ELF-1 (cell line): Measurements from ENCODE around the gene FBN3.
A peak's percentile ranks its signal among the peaks of the same experiment; 100 is the strongest.

Experiments used
- DNase-seq: peaks from one replicate; pipeline ENCODE4 v3.0.0-alpha.2; 2016; ENCODE audit warnings: low read depth, low spot score

Gene FBN3

DNA sequence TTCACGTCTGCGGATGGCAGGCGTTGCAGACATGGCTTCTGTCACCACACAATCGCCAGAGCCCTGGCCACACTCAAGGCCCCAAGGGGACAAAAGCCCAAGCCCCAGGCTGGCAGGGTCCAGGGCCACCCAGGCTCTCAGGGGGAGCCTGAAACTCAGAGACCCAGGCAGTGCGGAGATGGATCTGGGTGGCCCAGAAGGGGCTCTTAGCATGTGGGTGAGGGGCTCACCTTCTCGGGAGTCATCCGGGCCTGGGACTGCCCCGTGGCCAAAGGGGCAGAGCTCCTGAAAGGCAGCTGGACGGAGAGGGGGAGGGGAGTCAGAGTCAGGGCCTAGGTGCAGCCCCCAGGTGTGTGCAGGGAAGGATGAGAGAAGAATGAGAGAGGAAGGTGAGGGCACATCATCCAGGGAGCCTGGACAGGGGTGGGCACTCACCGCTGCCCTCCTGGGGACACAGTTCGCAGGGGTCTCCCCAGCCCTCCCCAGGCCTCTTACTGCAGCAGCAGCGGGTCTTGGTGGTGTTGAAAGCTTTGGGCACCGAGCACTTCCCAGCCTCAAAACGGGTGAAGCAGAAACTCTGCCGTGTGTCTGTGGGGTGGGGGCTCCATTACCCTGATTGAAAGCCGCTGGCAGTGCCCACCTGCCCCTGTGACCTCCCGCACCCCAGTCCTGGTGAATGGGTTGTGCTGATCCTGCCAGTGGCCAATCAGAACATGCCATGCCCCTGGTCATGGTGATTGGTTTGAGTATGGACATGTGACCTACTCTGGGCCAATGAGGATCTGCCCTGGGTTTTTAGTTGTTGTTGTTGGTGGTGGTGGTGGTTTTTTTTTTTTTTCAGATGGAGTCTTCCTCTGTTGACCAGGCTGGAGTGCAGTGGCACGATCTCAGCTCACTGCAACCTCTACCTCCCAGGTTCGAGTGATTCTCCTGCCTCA lies 59.5 kb downstream of the FBN3 start:
- no peak for DNase-seq

DNA sequence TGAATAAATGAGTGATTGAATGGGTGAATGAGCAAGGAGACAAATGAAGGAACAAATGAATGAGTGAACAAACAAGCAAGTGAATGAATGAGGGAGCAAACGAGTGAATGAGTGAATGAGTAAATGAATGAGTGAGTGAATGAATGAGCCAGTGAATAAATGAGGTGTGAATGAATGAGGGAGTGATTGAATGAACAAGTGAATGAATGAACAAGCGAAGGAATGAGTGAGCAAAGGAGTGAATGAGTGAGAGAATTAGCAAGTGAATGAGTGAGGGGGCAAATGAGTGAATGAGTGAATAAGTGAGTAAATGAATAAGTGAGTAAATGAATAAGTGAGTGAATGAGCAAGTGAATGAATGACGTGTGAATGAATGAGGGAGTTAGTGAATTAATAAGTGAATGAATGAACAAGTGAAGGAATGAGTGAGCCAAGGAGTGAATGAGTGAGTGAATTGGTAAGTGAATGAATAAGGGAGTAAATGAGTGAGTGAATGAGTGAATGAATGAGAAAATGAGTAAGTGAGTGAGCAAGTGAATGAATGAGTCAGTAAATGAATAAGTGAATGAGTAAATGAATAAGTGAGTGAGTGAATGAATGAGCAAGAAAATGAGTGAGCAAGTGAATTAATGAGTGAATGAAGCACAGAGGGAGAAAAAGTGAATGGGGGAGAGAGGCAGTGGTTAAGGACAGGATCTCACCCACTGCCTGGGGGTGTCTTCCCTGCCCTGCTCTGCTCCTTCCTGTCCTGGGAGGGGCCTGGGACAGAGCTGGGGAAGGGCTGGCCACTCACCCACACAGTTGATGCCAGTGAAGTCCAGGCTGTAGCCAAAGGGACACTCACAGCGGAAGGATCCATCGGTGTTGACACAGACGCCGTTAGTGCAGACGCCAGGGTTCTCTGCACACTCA lies 60.4 kb downstream of the FBN3 start:
- no peak for DNase-seq

DNA sequence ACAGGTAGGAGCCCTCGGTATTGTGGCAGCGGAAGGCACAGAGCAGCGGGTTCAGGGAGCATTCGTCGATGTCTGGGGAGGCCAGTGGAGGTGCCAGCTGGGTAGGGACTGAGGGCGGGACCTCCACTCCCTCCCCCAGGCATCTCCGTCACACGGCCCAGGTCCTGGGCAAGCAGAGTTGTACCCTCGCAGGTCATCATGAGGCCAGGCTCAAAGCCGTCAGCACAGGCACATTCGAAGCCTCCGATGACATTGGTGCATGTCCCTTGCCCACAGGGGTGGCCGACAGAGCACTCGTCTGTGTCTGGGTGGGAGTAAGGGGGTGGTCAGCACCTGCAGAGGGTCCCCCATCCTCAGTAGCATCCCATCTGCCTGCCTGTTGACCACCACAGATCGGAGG lies 61.5 kb downstream of the FBN3 start:
- no peak for DNase-seq

DNA sequence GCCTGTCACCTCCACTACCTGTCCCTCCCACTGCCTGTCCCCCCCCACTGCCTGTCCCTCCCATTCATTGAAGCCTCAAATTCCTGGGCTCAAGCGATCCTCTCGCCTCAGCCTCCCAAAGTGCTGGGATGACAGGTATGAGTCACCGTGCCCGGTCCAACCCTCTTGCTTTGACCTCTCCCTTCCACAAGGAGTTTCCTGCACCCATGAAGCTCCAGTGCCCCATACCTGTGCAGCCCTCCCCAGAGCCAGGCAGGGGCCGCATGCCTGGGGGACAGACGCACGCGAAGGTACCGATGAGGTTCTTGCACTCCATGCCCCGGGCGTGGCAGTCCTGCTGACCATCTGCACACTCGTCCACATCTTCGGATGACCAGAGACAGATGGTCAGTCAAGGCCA lies 62.5 kb downstream of the FBN3 start:
- DNase-seq = no peak

DNA sequence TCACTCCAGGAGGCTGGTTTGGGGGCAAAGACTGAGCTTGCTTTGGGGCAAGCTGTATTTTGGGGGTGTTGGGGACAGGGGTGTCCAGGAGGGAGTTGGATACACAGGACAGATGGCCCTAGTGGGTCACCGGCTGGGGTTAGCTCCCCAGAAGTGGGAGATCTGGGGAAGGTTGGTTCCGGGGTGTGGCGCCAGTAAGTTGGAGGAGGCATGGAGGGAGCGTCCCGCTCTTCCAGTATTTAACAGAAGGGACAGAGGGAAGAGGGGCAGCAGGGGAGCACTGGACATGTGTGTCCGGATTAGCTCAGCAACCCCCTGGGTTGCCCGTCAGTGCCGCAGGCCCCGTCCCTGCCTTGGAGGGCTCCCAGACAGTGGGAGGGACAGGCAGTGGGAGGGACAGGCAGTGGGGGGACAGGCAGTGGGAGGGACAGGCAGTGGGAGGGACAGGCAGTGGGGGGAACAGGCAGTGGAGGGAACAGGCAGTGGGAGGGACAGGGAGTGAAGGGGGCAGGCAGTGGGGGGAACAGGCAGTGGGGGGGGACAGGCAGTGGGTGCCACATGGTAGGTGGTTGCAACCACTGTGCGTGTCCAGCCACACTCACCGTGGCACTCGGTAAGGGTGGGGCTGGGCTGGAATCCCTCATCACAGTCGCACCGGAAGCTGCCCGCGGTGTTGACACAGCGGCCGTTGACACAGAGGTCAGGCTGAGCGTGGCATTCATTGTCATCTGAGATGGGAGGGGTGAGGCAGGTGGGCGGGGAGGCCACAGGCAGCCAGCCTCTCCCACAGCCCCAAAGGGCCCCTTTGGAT lies 63.6 kb downstream of the FBN3 start:
- DNase-seq = peak; percentile 66

DNA sequence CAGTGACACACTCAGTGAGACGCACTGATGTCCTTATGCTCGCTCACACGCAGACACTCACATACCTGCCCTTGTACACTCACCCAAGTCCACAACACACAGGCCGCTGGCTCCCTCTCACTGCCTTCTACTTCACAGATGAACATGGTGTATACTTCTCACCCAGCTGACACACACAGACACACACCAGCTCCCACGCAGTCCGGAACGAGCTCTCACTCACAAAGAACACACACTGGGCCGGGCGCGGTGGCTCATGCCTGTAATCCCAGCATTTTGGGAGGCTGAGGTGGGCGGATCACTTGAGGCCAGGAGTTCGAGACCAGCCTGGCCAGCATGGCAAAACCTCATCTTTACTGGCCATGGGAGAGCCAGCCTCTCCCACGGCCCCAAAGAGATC lies 65.2 kb downstream of the FBN3 start:
- DNase-seq = no peak

DNA sequence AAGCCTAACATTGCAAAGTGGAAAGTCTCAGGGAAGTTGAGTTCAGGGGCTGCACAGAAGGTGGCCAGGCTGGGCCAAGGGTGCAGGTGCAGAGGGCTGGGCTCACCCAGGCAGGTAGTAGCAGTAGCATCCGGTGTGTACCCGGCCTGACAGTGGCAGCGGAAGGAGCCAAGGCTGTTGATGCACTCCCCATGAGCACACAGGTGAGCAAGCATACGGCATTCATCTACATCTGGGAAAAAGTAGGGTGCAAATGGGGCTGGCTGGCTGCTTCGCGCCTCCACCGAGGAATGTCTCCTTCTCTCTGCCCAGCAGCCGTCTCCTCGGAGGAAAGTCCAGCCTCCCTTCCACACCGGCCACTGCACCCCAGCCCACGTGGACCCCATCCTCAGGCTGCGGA lies 66.3 kb downstream of the FBN3 start:
- no peak for DNase-seq

DNA sequence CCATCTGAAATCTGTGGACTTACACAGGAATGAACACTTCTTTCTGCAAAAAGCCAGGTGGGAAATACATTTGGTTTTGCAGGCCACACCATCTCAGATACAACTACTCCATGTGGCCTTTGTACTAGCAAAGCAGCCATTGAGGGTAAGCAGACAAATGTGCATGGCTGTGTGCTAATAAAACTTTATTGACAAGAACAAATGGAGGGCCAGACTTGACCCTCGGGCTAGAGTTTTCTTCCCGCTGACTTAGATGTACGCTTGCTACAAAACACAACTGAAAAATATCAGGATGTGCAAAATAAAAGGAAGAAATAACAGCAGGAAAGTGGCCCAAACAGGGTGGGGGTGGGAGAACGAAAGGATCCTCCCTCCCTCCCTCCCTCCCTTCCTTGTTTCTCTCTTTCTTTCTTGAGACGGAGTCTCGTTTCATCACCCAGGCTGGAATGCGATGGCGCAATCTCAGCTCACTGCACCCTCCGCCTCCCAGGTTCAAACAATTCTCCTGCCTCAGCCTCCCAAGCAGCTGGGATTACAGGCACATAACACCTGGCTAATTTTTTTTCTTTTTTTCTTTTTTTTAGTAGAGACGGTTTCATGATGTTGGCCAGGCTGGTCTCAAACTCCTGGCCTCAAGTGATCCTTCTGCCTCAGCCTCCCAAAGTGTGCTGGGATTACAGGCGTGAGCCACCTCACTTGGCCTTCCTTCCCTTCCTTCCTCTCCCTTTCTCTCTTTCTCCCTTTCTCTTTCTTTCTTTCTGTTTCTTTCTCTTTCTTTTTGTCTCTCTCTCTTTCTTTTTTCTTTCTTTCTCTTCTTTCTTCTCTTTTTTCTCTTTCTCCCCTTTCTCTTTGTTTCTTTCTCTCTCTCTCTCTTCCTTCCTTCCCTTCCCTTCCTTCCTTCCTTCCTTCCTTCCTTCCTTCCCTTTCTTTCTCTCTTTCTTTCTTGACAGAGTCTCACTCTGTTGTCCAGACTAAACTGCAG lies 67.5 kb downstream of the FBN3 start:
- peak; percentile 59 for DNase-seq

DNA sequence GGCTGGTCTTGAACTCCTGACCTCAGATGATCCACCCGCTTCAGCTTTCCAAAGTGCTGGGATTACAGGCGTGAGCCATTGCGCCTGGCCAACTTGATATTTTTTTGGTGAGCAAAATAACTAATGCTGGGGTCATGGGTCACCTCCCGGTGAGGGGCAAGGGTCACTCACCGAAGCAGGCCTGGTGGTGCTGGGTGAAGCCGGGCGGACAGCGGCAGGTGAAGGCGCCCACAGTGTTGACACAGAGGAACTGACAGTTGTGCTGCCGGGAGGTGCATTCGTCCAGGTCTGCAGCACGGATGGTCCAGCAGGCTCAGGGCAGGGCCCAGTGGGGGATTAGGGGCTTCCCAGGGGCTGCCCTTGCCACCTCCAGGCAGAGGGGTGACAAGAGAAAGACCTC lies 68.6 kb downstream of the FBN3 start:
- DNase-seq = no peak

DNA sequence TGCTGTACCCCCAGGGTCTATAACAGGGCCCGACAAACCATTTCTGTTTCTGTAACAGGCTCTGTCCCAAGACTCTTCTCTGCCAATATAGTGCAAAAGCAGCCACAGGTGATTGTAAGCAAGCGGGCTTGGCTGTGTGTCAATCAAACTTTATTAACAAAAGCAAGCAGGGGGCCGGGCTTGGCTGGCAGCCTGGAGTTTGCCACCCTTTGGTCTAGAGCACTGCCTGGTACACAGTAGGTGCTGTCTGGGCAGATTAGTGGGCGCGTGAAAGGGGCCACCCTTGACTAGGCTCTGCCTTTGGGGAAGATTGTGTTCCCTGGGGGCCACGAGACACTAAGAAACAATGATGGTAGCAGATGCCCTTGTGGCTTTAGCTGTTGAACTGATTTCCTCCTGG lies 69.4 kb downstream of the FBN3 start:
- DNase-seq = no peak

DNA sequence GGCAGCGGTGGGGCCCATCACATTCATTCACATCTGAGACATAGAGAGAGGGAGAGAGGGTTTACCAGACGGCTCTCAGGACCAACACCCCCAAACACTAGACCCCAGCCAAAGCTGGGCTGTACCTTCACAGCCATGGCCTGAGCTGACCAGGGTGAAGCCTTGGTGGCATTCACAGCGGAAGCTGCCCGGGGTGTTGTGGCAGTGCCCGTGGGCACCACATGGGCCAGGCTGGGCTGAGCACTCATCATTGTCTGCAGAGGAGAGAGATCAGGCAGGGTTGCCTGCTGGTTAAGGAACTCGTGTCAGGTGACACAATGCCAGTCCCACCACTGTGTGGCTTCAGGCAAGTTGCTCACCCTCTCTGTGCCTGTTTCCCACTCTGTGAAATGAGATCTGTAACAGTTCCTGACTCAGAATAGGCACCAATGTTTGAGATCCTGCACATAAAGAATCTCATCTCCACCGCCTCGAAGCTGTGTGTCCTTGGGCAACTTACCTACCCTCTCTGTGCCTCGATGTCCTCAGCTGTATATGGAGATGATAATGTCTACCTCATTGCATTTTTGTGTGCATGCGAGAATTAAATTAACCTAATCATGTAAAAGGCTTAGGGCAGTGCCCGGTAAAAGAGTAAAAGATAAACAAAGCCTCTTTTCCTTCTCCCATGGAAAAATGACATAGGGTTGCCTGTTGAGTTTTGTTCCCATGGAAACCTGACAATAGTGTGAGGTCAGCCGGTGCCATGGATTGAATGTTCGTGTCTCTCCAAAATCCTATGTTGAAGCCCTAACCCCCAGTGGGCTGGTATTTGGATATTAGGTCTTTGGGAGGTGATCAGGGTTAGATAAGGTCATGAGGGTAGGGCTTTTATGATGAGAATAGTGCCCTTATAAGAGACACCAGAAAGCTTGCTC lies 74.0 kb downstream of the FBN3 start:
- no peak for DNase-seq

DNA sequence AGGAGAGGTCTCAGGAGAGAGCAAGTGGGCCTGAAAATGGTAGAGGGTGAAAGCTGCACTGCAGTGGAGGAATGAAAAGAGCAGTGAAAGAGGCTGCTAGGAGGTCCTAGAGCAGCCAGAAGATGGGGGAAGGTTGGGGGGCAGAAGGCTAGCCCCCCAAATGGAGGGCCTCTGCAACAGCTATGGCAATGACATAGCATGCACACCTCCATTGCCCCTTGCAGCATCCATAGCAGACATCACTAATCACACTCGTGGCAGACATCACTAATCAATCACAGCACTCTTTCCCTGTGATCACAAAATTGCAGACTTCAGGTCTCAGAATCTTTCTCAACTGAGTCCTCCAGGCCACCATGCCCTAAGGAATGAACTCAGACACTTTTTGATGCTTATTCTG lies 74.9 kb downstream of the FBN3 start:
- DNase-seq = no peak

DNA sequence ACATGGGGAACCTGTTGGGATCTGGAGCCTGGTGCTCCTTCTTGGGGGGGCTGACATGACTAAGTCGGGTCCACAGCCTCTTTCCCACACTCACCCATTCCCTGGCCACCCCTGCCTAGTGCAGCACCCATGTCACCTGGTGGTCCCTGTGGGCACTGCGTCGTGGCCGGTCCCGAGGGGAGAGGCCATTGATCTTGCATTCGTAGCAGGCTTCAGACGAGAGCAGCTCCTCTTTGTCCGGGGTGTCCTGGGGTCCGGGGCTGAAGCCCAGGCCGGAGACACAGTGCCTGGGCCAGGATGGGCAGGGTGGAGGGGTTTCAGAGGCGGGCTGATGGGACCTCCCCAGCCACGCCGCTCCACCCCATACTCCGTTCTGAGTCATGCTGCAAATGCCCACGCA lies 77.5 kb downstream of the FBN3 start:
- DNase-seq = no peak

DNA sequence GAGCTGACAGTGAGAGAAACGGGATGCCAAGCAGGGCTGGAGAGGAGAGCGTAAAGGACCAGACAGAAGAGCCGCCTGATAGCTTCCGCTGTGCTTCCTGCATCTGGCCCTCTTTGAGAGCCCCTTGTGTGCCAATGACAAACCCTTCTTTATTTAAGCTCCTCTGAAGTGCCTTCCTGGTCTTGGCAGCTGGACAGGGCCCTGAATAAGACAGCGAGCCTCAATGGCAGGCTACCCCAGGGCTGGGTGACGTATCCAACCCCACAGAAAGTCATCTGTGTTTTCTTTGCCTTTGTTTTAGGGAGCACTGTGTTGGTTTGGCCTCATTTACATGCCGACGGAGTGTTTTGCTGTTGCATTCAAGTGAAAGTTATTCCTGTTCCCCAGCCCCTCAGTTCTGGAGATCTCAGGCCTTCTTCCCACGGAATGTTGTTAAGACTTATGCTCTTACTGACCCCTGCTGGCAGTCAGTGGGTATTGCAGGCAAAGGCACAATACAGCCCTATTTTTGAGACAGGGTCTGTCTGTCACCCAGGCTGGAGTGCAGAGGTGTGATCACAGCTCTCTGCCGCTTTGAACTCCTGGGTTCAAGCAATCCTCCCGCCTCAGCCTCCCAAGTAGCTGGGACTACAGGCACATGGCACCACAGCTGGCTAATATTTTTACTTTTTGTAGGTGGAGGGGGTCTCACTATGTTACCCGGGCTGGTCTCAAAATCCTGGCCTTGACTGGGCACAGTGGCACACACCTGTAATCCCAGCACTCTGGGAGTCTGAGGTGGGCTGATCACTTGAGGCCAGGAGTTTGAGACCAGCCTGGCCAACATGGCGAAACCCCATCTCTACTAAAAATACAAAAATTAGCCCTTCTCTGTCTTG lies 80.1 kb downstream of the FBN3 start:
- DNase-seq = peak; percentile 84

DNA sequence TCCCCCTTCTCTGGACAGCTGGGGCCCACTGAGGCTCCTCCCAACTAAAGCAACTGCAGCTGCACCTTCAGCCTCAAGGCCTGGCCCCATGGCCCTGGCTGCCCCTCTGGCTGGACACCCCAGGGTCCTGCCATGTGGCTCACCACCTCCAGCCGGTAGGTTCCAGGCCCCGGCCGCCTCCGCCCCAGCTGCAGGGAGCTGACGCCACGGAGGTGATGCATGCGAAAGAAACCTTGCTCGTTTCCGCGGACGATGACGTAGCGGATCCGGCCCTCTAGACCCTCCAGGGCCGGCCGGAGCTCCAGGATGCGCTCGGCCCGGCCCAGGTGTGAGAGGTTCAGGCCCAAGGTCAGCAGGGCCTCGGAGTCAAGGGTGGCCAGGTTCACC lies 83.5 kb downstream of the FBN3 start:
- no peak for DNase-seq

DNA sequence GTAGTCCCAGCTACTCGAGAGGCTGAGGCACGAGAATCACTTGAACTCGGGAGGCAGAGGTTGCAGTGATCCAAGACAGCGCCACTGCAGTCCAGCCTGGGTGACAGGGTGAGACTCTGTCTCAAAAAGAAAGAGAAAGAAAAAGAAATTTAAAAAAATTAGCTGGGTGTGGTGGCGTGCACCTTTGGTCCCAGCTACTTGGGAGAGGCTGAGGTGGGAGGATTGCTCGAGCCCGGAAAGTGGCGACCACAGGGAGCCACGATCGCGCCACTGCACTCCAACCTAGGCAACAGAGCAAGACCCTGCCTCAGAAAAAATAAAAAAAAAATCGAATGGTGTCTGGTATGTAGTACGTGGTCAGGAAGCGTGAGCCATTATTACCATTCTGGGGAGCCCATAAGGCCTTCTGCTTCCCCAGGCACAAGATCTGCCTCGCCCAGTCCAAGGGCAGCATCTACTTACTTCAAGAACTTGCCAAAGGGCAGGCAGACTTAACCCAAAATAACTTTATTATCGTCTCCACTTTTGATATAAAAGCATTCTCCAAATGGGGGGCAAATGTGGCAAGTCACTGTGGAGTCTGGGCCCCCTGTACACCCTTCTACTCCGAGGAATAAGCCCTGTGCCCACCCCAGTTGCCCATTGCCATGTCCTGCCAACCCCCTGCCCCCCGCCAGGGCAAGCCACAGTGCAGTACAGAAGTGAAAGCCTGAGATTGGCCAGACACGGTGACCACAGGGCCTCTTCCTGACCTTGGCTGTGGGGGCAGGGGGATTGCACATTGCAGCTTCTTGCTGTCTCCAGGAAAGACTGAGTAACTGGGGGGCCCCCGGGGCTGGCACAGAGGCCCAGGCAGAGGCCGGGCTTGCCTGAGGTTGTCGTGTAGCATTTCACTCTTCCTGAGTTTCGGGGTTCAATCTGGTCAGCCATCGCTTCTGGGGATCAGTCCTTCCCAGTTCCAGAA lies 84.2 kb downstream of the FBN3 start:
- no peak for DNase-seq

DNA sequence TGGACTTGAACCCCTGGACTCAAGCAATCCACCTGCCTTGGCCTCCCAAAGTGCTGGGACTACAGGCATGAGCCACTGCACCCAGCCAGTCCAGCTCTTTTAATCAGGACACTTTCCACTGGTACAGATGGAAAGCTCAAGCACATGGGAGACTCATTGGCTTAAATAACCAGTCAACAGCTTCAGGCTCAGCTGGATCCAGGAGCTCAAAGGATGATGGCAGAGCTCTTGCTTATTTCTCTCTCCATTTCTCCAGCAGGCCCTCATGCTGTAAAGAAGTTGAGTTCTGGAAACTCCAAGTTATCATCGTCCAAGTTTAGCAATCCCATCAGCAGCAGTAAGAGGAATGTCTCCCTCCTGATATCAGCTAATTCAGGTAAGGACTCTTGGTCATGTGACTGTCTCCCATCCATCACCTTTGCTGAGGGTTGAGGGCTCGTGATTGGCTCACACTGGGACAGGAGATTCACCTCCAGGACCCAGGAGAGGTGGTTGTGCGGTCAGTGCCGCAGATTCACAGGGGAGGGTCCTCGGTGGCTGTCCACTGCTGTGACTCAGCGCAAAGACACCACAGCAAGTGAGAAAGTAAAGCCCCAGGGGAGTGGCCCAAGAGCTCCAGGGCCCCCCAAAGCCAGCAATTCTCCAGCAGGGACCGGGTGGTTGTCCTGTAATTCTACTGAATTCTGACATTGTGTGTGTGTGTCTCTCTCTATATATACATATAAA lies 91.7 kb downstream of the FBN3 start:
- DNase-seq = peak; percentile 47
